H1 (cell line): ENCODE measurements around the gene HDAC9. TPM values are rescaled to one million over a fixed set of nuclear protein-coding genes. Genes with fewer than 3 reads are reported as not detected.

Source experiments
- CBX8 ChIP-seq: fragments of 300-800, 300-1000 bp; sonication (generic); IDR thresholded peaks from 2 replicates; pipeline ENCODE4 v1.7.1; 2016; ENCODE audit warnings: low read depth, low read length, borderline replicate concordance
- CHD2 ChIP-seq: IDR thresholded peaks from 2 replicates; pipeline ENCODE4 v1.6.1; 2012; ENCODE audit warnings: low read length, improper control_type of control experiment
- CREB1 ChIP-seq: IDR thresholded peaks from 2 replicates; pipeline ENCODE4 v1.6.1; 2012; ENCODE audit warnings: inconsistent platforms
- EGR1 ChIP-seq: IDR thresholded peaks from 2 replicates; pipeline ENCODE4 v1.6.1; 2011; ENCODE audit warnings: low read depth, low read length, borderline replicate concordance
- GTF2F1 ChIP-seq: IDR thresholded peaks from 2 replicates; pipeline ENCODE4 v1.6.1; 2012; ENCODE audit warnings: low read depth, low read length, improper control_type of control experiment, borderline replicate concordance
- POU5F1 ChIP-seq: IDR thresholded peaks from 2 replicates; pipeline ENCODE4 v1.6.1; 2011; ENCODE audit warnings: low read depth, mild to moderate bottlenecking, low read length, moderate library complexity
- RBBP5 ChIP-seq: IDR thresholded peaks from 2 replicates; pipeline ENCODE4 v1.7.1; 2012; ENCODE audit warnings: low read depth, mild to moderate bottlenecking, inconsistent platforms, low read length, moderate library complexity, borderline replicate concordance
- YY1 ChIP-seq: IDR thresholded peaks from 2 replicates; pipeline ENCODE4 v1.6.1; 2011; ENCODE audit warnings: low read depth, mild to moderate bottlenecking, low read length
- polyA plus RNA-seq, 7 experiments: library from polyadenylated mRNA; depleted of rRNA in 3 of 7; stranded (reverse) in 5 of 7; unstranded in 2 of 7; fragments of >200 nt in 5 of 7; fragments of 200-250 nt in 2 of 7; gene quantifications; 1 replicate in 5 of 7; 2 replicates in 1 of 7; 4 replicates in 1 of 7; pipeline versions ENCODE4 v1.2.1 to v1.2.3, GENCODE V29; 2011 to 2013; ENCODE audit warnings: missing spikeins in 2 of 7, mixed read lengths in 2 of 7
- total RNA-seq: library from RNA; stranded (reverse); fragmentation: NEBNext Ultra II Directional; extraction: Animal tissue kit (Norgen Biotek cat#: 25700); gene quantifications from 2 replicates; pipeline ENCODE4 v1.2.1, GENCODE V29; 2021
- TF ChIP-seq, protein P1 (sequence below): fragments of 300-600 bp; sonication (generic); IDR thresholded peaks from 2 replicates; pipeline ENCODE4 v1.7.1; 2012; ENCODE audit warnings: low read length, moderate library complexity, mild to moderate bottlenecking, inconsistent platforms; ENCODE audit not compliant: insufficient replicate concordance
- TF ChIP-seq, protein P2 (sequence below): IDR thresholded peaks from 2 replicates; pipeline ENCODE4 v1.6.1; 2012; ENCODE audit warnings: low read length, inconsistent platforms
- TF ChIP-seq, protein P3 (sequence below): IDR thresholded peaks from 2 replicates; pipeline ENCODE4 v1.6.1; 2012; ENCODE audit warnings: inconsistent platforms

The HDAC9 gene
- total and polyA plus RNA-seq, 2 of the 8 experiments (the other 6 are each of a cell fraction or from before 2014, with no cell fraction given) = 9.5 to 13.1 TPM

DNA sequence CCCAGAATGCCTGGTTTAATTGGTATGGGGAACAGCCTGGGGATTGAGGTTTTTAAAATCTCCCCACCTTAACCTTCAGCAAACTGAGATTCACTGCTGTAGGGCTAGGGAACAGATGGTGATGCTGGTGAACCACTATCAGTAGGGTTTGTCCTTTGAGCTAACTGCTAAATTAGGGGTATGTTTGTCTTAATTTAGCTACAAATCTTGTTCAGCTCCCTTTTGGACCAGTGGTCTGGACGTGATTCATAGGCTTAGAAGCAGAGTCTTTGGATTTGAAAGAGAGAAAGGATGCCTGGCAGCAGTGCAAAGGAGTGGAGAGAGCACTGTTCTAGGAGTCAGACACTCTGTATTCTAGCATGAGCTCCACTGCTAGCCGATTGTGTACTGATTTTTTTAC, 2.8 kb downstream of the HDAC9 start (continued):
- TF ChIP-seq, protein P1, sequence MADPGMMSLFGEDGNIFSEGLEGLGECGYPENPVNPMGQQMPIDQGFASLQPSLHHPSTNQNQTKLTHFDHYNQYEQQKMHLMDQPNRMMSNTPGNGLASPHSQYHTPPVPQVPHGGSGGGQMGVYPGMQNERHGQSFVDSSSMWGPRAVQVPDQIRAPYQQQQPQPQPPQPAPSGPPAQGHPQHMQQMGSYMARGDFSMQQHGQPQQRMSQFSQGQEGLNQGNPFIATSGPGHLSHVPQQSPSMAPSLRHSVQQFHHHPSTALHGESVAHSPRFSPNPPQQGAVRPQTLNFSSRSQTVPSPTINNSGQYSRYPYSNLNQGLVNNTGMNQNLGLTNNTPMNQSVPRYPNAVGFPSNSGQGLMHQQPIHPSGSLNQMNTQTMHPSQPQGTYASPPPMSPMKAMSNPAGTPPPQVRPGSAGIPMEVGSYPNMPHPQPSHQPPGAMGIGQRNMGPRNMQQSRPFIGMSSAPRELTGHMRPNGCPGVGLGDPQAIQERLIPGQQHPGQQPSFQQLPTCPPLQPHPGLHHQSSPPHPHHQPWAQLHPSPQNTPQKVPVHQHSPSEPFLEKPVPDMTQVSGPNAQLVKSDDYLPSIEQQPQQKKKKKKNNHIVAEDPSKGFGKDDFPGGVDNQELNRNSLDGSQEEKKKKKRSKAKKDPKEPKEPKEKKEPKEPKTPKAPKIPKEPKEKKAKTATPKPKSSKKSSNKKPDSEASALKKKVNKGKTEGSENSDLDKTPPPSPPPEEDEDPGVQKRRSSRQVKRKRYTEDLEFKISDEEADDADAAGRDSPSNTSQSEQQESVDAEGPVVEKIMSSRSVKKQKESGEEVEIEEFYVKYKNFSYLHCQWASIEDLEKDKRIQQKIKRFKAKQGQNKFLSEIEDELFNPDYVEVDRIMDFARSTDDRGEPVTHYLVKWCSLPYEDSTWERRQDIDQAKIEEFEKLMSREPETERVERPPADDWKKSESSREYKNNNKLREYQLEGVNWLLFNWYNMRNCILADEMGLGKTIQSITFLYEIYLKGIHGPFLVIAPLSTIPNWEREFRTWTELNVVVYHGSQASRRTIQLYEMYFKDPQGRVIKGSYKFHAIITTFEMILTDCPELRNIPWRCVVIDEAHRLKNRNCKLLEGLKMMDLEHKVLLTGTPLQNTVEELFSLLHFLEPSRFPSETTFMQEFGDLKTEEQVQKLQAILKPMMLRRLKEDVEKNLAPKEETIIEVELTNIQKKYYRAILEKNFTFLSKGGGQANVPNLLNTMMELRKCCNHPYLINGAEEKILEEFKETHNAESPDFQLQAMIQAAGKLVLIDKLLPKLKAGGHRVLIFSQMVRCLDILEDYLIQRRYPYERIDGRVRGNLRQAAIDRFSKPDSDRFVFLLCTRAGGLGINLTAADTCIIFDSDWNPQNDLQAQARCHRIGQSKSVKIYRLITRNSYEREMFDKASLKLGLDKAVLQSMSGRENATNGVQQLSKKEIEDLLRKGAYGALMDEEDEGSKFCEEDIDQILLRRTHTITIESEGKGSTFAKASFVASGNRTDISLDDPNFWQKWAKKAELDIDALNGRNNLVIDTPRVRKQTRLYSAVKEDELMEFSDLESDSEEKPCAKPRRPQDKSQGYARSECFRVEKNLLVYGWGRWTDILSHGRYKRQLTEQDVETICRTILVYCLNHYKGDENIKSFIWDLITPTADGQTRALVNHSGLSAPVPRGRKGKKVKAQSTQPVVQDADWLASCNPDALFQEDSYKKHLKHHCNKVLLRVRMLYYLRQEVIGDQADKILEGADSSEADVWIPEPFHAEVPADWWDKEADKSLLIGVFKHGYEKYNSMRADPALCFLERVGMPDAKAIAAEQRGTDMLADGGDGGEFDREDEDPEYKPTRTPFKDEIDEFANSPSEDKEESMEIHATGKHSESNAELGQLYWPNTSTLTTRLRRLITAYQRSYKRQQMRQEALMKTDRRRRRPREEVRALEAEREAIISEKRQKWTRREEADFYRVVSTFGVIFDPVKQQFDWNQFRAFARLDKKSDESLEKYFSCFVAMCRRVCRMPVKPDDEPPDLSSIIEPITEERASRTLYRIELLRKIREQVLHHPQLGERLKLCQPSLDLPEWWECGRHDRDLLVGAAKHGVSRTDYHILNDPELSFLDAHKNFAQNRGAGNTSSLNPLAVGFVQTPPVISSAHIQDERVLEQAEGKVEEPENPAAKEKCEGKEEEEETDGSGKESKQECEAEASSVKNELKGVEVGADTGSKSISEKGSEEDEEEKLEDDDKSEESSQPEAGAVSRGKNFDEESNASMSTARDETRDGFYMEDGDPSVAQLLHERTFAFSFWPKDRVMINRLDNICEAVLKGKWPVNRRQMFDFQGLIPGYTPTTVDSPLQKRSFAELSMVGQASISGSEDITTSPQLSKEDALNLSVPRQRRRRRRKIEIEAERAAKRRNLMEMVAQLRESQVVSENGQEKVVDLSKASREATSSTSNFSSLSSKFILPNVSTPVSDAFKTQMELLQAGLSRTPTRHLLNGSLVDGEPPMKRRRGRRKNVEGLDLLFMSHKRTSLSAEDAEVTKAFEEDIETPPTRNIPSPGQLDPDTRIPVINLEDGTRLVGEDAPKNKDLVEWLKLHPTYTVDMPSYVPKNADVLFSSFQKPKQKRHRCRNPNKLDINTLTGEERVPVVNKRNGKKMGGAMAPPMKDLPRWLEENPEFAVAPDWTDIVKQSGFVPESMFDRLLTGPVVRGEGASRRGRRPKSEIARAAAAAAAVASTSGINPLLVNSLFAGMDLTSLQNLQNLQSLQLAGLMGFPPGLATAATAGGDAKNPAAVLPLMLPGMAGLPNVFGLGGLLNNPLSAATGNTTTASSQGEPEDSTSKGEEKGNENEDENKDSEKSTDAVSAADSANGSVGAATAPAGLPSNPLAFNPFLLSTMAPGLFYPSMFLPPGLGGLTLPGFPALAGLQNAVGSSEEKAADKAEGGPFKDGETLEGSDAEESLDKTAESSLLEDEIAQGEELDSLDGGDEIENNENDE = no peak
- TF ChIP-seq POU5F1 = no peak
- TF ChIP-seq YY1 = no peak
- TF ChIP-seq, protein P2, sequence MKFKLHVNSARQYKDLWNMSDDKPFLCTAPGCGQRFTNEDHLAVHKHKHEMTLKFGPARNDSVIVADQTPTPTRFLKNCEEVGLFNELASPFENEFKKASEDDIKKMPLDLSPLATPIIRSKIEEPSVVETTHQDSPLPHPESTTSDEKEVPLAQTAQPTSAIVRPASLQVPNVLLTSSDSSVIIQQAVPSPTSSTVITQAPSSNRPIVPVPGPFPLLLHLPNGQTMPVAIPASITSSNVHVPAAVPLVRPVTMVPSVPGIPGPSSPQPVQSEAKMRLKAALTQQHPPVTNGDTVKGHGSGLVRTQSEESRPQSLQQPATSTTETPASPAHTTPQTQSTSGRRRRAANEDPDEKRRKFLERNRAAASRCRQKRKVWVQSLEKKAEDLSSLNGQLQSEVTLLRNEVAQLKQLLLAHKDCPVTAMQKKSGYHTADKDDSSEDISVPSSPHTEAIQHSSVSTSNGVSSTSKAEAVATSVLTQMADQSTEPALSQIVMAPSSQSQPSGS = no peak
- TF ChIP-seq CREB1 = no peak
- no peak for TF ChIP-seq GTF2F1
- no peak for TF ChIP-seq CHD2
- TF ChIP-seq, protein P3, sequence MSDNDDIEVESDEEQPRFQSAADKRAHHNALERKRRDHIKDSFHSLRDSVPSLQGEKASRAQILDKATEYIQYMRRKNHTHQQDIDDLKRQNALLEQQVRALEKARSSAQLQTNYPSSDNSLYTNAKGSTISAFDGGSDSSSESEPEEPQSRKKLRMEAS = no peak
- TF ChIP-seq CBX8 = no peak
- no peak for TF ChIP-seq EGR1
- TF ChIP-seq RBBP5 = no peak
